Right cardiac atrium (tissue), 5 donors: ENCODE data around the gene RRAD. TPM values are rescaled to one million over a fixed set of nuclear protein-coding genes. Genes with fewer than 3 reads are reported as not detected.
"Not testable (repeated sequence)": the region's sequence is repeated elsewhere in the genome, so short reads cannot be mapped to it uniquely, and the experiment has no call there.

Experiments
- ATAC-seq, 2 donors: fragments of 200-7000 bp; cut with Tn5 transposase; one replicate each; pipeline versions ENCODE4 v1.8.0 to v1.9.1; 2020; ENCODE audit warnings: moderate library complexity in 2 of 2, mild to moderate bottlenecking in 1 of 2
- DNase-seq, 3 donors: peaks; one replicate each; pipeline ENCODE4 v3.0.0-alpha.2; 2020
- H3K27ac ChIP-seq: one replicate; pipeline ENCODE4 v1.5.1; 2013; ENCODE audit warnings: mild to moderate bottlenecking, low read length, control low read depth, moderate library complexity
- H3K27me3 ChIP-seq: one replicate; pipeline ENCODE4 v1.6.1; 2013; ENCODE audit not compliant: control insufficient read depth, insufficient read depth
- H3K4me1 ChIP-seq: one replicate; pipeline ENCODE4 v1.6.1; 2013; ENCODE audit warnings: low read length; ENCODE audit not compliant: control insufficient read depth, insufficient read depth
- H3K4me3 ChIP-seq: one replicate; pipeline ENCODE4 v1.5.1; 2013; ENCODE audit warnings: low read length, control low read depth
- H3K9me3 ChIP-seq: one replicate; pipeline ENCODE4 v1.6.1; 2013; ENCODE audit warnings: low read length; ENCODE audit not compliant: control insufficient read depth
- WGBS: extraction: QIAGEN DNeasy Blood & Tissue Kit; methylation state at CpG from one replicate; pipeline ENCODE4 v1.1.7; 2013; 5-methylcytosine and 5-hydroxymethylcytosine counted together
- intact Hi-C, 4 donors: fragments of 100-400 bp; cut with DNase I; formaldehyde crosslinking; loops; one replicate each; pipeline versions ENCODE4 v1.11.0 to v1.14.0; 2022 to 2023
- polyA plus RNA-seq: library from polyadenylated mRNA; stranded (reverse); fragments of 200-250 nt; gene quantifications from one replicate; pipeline ENCODE4 v1.2.3, GENCODE V29; 2013
- total RNA-seq, 4 donors: library from RNA; stranded (reverse); fragmentation: NEBNext Ultra II Directional; extraction: Animal tissue kit (Norgen Biotek cat#: 25700); gene quantifications; one replicate each; pipeline ENCODE4 v1.2.1, GENCODE V29; 2021
- donor health status: healthy with polysubstance abuse.
- donor health status: DM: no; HTN: yes; CAD: no.
- donor health status: DM: no; HTN: no; CAD: no.
- donor health status: DM: no; HTN: yes; CAD: no; lungs with severe emphysema.
- donor health status: DM: yes; HTN: yes; CAD: no.

Gene RRAD
- total and polyA plus RNA-seq, 5 donors, result 135 to 375 (median 143) TPM

GRCh38 chr16:66961065-66961744 lies 35.9 kb upstream of the RRAD start, which contains the start of gene CES3:
TSS of gene CES3 (plus strand) at chr16:66961266. CDS start at chr16:66961308, 42 bp downstream.
- H3K27ac ChIP-seq, result no peak within 1 kb of the TSS
- intact Hi-C loops, result no loop called here
- no peaks in the 10 kb centered on the region for H3K4me1 ChIP-seq
- H3K9me3 ChIP-seq, result no peaks in the 10 kb centered on the region
- 66% methylated on average over 16 of the region's 16 CpGs for WGBS
- H3K27me3 ChIP-seq, result no peaks in the 10 kb centered on the region
- ATAC-seq (peak; percentile 64 to 78), DNase-seq (peak; percentile 62 to 83 (median 78))
- no peak within 1 kb of the TSS for H3K4me3 ChIP-seq

GRCh38 chr16:66960270-66960669 lies 34.9 kb upstream of the RRAD start:
- H3K4me1 ChIP-seq, result no peaks in the 10 kb centered on the region
- ATAC-seq (no peak), DNase-seq (no peak)
- no peaks in the 10 kb centered on the region for H3K9me3 ChIP-seq
- 82% methylated on average over 1 of the region's 1 CpG for WGBS
- no peak overlapping the region for H3K4me3 ChIP-seq
- intact Hi-C loops, result no loop called here
- no peak overlapping the region for H3K27ac ChIP-seq
- H3K27me3 ChIP-seq, result no peaks in the 10 kb centered on the region

- H3K27ac ChIP-seq, result no peak overlapping the region
- H3K4me1 ChIP-seq, result no peaks in the 10 kb centered on the region
- no peaks in the 10 kb centered on the region for H3K9me3 ChIP-seq
- ATAC-seq (peak; percentile 34 to 44), DNase-seq (peak; percentile 43 to 73 (median 68))
- H3K4me3 ChIP-seq, result no peak overlapping the region
- WGBS, result 58% methylated on average over 5 of the region's 5 CpGs
- H3K27me3 ChIP-seq, result no peaks in the 10 kb centered on the region
- intact Hi-C loops, result no loop called here
Measured at GRCh38 chr16:66959704-66960161, 34.4 kb upstream of the RRAD start.

GRCh38 chr16:66958857-66959703 lies 33.7 kb upstream of the RRAD start:
- intact Hi-C loops, result no loop called here
- peak in 1 of 3 donors; percentile 34 for DNase-seq
- WGBS, result 81% methylated on average over 7 of the region's 7 CpGs

GRCh38 chr16:66956154-66956457 lies 30.8 kb upstream of the RRAD start:
- intact Hi-C loops, H3K27me3 ChIP-seq, ATAC-seq, H3K4me1 ChIP-seq, H3K27ac ChIP-seq, H3K4me3 ChIP-seq, H3K9me3 ChIP-seq, DNase-seq: not testable (repeated sequence)
- WGBS, result 86% methylated on average over 1 of the region's 1 CpG

More at GRCh38 chr16:66958857-66959703, 33.7 kb upstream of the RRAD start:
- H3K9me3 ChIP-seq, result no peaks in the 10 kb centered on the region
- H3K27ac ChIP-seq, result no peak overlapping the region
- no peaks in the 10 kb centered on the region for H3K4me1 ChIP-seq
- no peak for ATAC-seq
- H3K27me3 ChIP-seq, result no peaks in the 10 kb centered on the region
- no peak overlapping the region for H3K4me3 ChIP-seq

GRCh38 chr16:66955363-66956153 lies 30.2 kb upstream of the RRAD start:
- ATAC-seq, intact Hi-C loops, H3K27ac ChIP-seq, DNase-seq, H3K9me3 ChIP-seq, H3K4me1 ChIP-seq, H3K4me3 ChIP-seq, H3K27me3 ChIP-seq: not testable (repeated sequence)
- WGBS, result 63% methylated on average over 17 of the region's 17 CpGs

- intact Hi-C loops, result no loop called here
Measured at GRCh38 chr16:66954097-66954659, 28.8 kb upstream of the RRAD start.

GRCh38 chr16:66953462-66954096 lies 28.2 kb upstream of the RRAD start:
- no peaks in the 10 kb centered on the region for H3K9me3 ChIP-seq
- no peaks in the 10 kb centered on the region for H3K4me1 ChIP-seq
- 80% methylated on average over 10 of the region's 10 CpGs for WGBS
- no peak overlapping the region for H3K4me3 ChIP-seq
- no peak overlapping the region for H3K27ac ChIP-seq
- no peak for ATAC-seq
- no peak for DNase-seq
- H3K27me3 ChIP-seq, result no peaks in the 10 kb centered on the region
- intact Hi-C loops, result no loop called here

More at GRCh38 chr16:66954097-66954659, 28.8 kb upstream of the RRAD start:
- DNase-seq (peak; percentile 59 to 86 (median 85)), ATAC-seq (peak; percentile 72 to 79)
- no peaks in the 10 kb centered on the region for H3K4me1 ChIP-seq
- no peaks in the 10 kb centered on the region for H3K27me3 ChIP-seq
- H3K9me3 ChIP-seq, result no peaks in the 10 kb centered on the region
- WGBS, result 20% methylated on average over 8 of the region's 8 CpGs
- H3K27ac ChIP-seq, result no peak overlapping the region
- H3K4me3 ChIP-seq, result no peak overlapping the region

- intact Hi-C loops, result no loop called here
Measured at GRCh38 chr16:66952430-66953110, 27.2 kb upstream of the RRAD start.

More at GRCh38 chr16:66952430-66953110, 27.2 kb upstream of the RRAD start:
- Histone ChIP-seq H3K27ac (no peak overlapping the region), H3K4me1 (no peaks in the 10 kb centered on the region), H3K4me3 (no peak overlapping the region), H3K9me3 (no peaks in the 10 kb centered on the region), H3K27me3 (no peaks in the 10 kb centered on the region)
- 86% methylated on average over 7 of the region's 7 CpGs for WGBS
- ATAC-seq (no peak), DNase-seq (no peak)
